IMR-90 (cell line): Measurements from ENCODE around the gene IL36RN. TPM values are rescaled to one million over a fixed set of nuclear protein-coding genes. Genes with fewer than 3 reads are reported as not detected.

Experiments used
- ATAC-seq: fragments of 200-7000 bp; cut with Tn5 transposase; 2 replicates; pipeline ENCODE4 v1.9.1; 2020; ENCODE audit warnings: low read depth, mild to moderate bottlenecking, moderate library complexity
- BruUV-seq: library from RNA; stranded (reverse); fragments of 400-500 nt; replicated peaks from 2 replicates; lab custom pipeline; 2021; lab: Mats Ljungman, UMichigan
- CTCF ChIA-PET: fragments of 300-600 bp; formaldehyde crosslinking; extraction: SDS; loops from one replicate; lab custom pipeline; 2021; ENCODE audit warnings: antibody characterized with exemption; lab: Yijun Ruan, JAX
- POLR2A ChIA-PET: fragments of 300-600 bp; sonication (Branson Sonifier 250); formaldehyde crosslinking; loops from one replicate; lab custom pipeline; 2022; ENCODE audit warnings: antibody characterized with exemption; ENCODE audit not compliant: unreplicated experiment; lab: Charles Lee
- DNase-seq: peaks from one replicate; pipeline ENCODE4 v3.0.0; 2013
- H2AFZ ChIP-seq: replicated peaks from 2 replicates; pipeline ENCODE3; 2013; ENCODE audit warnings: low read length, mild to moderate bottlenecking; ENCODE audit not compliant: poor library complexity
- H2AK5ac ChIP-seq: 2 replicates; pipeline ENCODE4 v1.6.1; 2013; ENCODE audit warnings: low read depth, low read length, inconsistent platforms
- H2AK9ac ChIP-seq: replicated peaks from 2 replicates; pipeline ENCODE3; 2013; ENCODE audit warnings: mild to moderate bottlenecking, low read depth, low read length, moderate library complexity; ENCODE audit not compliant: poor library complexity
- H2BK120ac ChIP-seq: 2 replicates; pipeline ENCODE4 v1.6.1; 2013; ENCODE audit warnings: low read depth, low read length, inconsistent platforms
- H2BK15ac ChIP-seq: 3 replicates; pipeline ENCODE4 v1.6.1; 2013; ENCODE audit warnings: low read depth, low read length, inconsistent platforms
- H2BK20ac ChIP-seq: 2 replicates; pipeline ENCODE4 v1.6.1; 2013; ENCODE audit warnings: low read depth, mild to moderate bottlenecking, inconsistent platforms, low read length, moderate library complexity
- H2BK5ac ChIP-seq: 2 replicates; pipeline ENCODE4 v1.6.1; 2013; ENCODE audit warnings: mild to moderate bottlenecking, low read depth, low read length, inconsistent platforms; ENCODE audit not compliant: poor library complexity, severe bottlenecking
- H3K14ac ChIP-seq: replicated peaks from 2 replicates; pipeline ENCODE4 v1.6.1; 2013; ENCODE audit warnings: low read depth, low read length, inconsistent platforms
- H3K18ac ChIP-seq: 2 replicates; pipeline ENCODE4 v1.6.1; 2013; ENCODE audit warnings: low read depth, low read length, control low read depth
- H3K23ac ChIP-seq: 2 replicates; pipeline ENCODE4 v1.6.1; 2013; ENCODE audit warnings: low read depth, low read length, inconsistent platforms
- H3K27ac ChIP-seq: 2 replicates; pipeline ENCODE4 v1.5.1; 2013; ENCODE audit warnings: mild to moderate bottlenecking, control low read depth, low read length; ENCODE audit not compliant: insufficient read depth
- H3K27me3 ChIP-seq: 2 replicates; pipeline ENCODE4 v1.6.1; 2013; ENCODE audit warnings: low read length; ENCODE audit not compliant: control insufficient read depth, insufficient read depth
- H3K36me3 ChIP-seq: 2 replicates; pipeline ENCODE4 v1.6.1; 2013; ENCODE audit warnings: low read length, mixed read lengths; ENCODE audit not compliant: control insufficient read depth, insufficient read depth
- H3K4ac ChIP-seq: 2 replicates; pipeline ENCODE4 v1.6.1; 2013; ENCODE audit warnings: low read depth, low read length, inconsistent platforms
- H3K4me1 ChIP-seq: 2 replicates; pipeline ENCODE4 v1.6.1; 2013; ENCODE audit warnings: low read length, mixed read lengths; ENCODE audit not compliant: control insufficient read depth, insufficient read depth
- H3K4me2 ChIP-seq: 2 replicates; pipeline ENCODE4 v1.6.1; 2013; ENCODE audit warnings: low read depth, mild to moderate bottlenecking, control low read depth, low read length, moderate library complexity
- H3K4me3 ChIP-seq: 2 replicates; pipeline ENCODE4 v1.5.1; 2013; ENCODE audit warnings: low read depth, mild to moderate bottlenecking, control low read depth, low read length, moderate library complexity; ENCODE audit not compliant: insufficient read depth
- H3K56ac ChIP-seq: 2 replicates; pipeline ENCODE4 v1.6.1; 2013; ENCODE audit warnings: low read length, inconsistent platforms; ENCODE audit not compliant: insufficient read depth; ENCODE audit errors: extremely low read depth
- H3K79me1 ChIP-seq, 2 experiments: 2 replicates each; pipeline ENCODE4 v1.6.1; 2013; ENCODE audit warnings: low read length in 2 of 2, inconsistent platforms in 1 of 2, low read depth in 1 of 2
- H3K9ac ChIP-seq: 2 replicates; pipeline ENCODE4 v1.6.1; 2013; ENCODE audit warnings: low read depth, low read length, control low read depth
- H3K9me1 ChIP-seq: 2 replicates; pipeline ENCODE4 v1.6.1; 2013; ENCODE audit warnings: low read length, inconsistent platforms; ENCODE audit not compliant: insufficient read depth
- H3K9me3 ChIP-seq: 2 replicates; pipeline ENCODE4 v1.6.1; 2013; ENCODE audit warnings: low read length; ENCODE audit not compliant: control insufficient read depth, insufficient read depth
- H4K20me1 ChIP-seq: 2 replicates; pipeline ENCODE4 v1.6.1; 2013; ENCODE audit warnings: low read length, inconsistent platforms; ENCODE audit not compliant: insufficient read depth
- H4K5ac ChIP-seq: 2 replicates; pipeline ENCODE4 v1.6.1; 2013; ENCODE audit warnings: mild to moderate bottlenecking, low read depth, low read length, control low read depth
- H4K8ac ChIP-seq, 2 experiments: 2 replicates each; pipeline ENCODE4 v1.6.1; 2013; ENCODE audit warnings: low read depth in 2 of 2, low read length in 2 of 2, control low read depth in 1 of 2, inconsistent platforms in 1 of 2
- H4K91ac ChIP-seq: 2 replicates; pipeline ENCODE4 v1.6.1; 2013; ENCODE audit warnings: low read depth, low read length, inconsistent platforms; ENCODE audit not compliant: insufficient read depth
- FOS ChIP-seq: fragments of 150-350 bp; IDR thresholded peaks from 2 replicates; pipeline ENCODE4 v1.6.1; 2016; ENCODE audit warnings: low read depth, low read length
- MAZ ChIP-seq: IDR thresholded peaks from 2 replicates; pipeline ENCODE4 v1.6.1; 2012; ENCODE audit warnings: low read depth, mild to moderate bottlenecking, low read length, improper control_type of control experiment, moderate library complexity, borderline replicate concordance
- NFE2L2 ChIP-seq: fragments of 150-350 bp; IDR thresholded peaks from 2 replicates; pipeline ENCODE4 v1.6.1; 2016; ENCODE audit warnings: low read depth, mild to moderate bottlenecking, low read length
- WGBS, 2 experiments: methylation state at CpG; one replicate each; pipeline versions ENCODE4 v1.1.5 to v1.1.7; 2013; ENCODE audit warnings: missing lambda C conversion rate in 2 of 2; ENCODE audit not compliant: insufficient read length in 1 of 2; ENCODE audit errors: extremely low coverage in 2 of 2; 5-methylcytosine and 5-hydroxymethylcytosine counted together
- dilution Hi-C: fragments of 300-500 bp; cut with HindIII; formaldehyde crosslinking; loops from one replicate; pipeline ENCODE4 v1.14.3; 2018; ENCODE audit warnings: low sequenced_read_pairs; ENCODE audit not compliant: unreplicated experiment
- in situ Hi-C: fragments of 300-500 bp; cut with MboI; formaldehyde crosslinking; loops from 3 replicates; pipeline ENCODE4 v1.14.3; 2019; ENCODE audit warnings: low sequenced_read_pairs, inconsistent platforms, mixed read lengths
- intact Hi-C: fragments of 100-400 bp; cut with micrococcal nuclease; formaldehyde crosslinking; loops from 2 replicates; pipeline ENCODE4 v1.10.0; 2022
- polyA plus RNA-seq, 3 experiments: library from polyadenylated mRNA; depleted of rRNA; stranded (reverse); fragments of >200 nt; gene quantifications; 2 replicates each; pipeline ENCODE4 v1.2.3, GENCODE V29; 2012; ENCODE audit warnings: low replicate concordance in 1 of 3
- total RNA-seq: library from RNA; depleted of rRNA; stranded (reverse); fragments of >200 nt; gene quantifications from 2 replicates; pipeline ENCODE4 v1.2.3, GENCODE V29; 2012

Gene IL36RN
- total and polyA plus RNA-seq, 2 of the 4 experiments (the other 2 are of a cell fraction) = not detected

DNA sequence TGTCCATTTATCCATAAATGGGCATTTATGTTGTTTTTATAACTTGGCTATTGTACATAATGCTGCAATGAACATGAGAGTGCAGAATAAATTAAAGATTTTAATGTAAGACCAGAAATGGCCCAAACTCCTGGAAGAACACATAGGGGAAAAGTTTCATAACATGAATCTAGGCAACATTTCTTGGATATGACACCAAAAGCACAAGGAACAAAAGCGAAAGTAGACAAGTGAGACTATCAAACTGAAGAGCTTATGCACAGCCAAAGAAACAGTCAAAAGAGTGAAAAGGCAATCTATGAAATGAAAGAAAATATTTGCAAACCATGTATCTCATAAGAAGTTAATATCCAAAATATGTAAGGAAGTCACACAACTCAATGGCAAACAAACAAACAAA is 47.9 kb upstream of the IL36RN start:
- CTCF ChIA-PET = no interaction called here
- in situ Hi-C loops = no loop called here
- DNase-seq = no peak

More for the DNA sequence above, 47.9 kb upstream of the IL36RN start:
- no TSS peak for BruUV-seq
- no peak overlapping the region for H3K4ac ChIP-seq
- no peaks in the 10 kb centered on the region for H4K20me1 ChIP-seq
- H3K79me1 ChIP-seq = no peaks in the 10 kb centered on the region
- H2BK120ac ChIP-seq = no peak overlapping the region
- no peak overlapping the region for H4K91ac ChIP-seq
- H3K4me2 ChIP-seq = no peak overlapping the region
- no peak overlapping the region for H2AK5ac ChIP-seq
- WGBS, 2 experiments = no CpG with 5 or more reads among the region's 1 CpG
- POLR2A ChIA-PET = no interaction called here
- H4K5ac ChIP-seq = no peak overlapping the region
- no peak overlapping the region for H3K27ac ChIP-seq
- H4K8ac ChIP-seq = no peak overlapping the region
- no peak overlapping the region for H2AK9ac ChIP-seq
- no peak overlapping the region for H3K56ac ChIP-seq
- no peak overlapping the region for H3K9ac ChIP-seq
- no peak overlapping the region for H3K23ac ChIP-seq
- no peaks in the 10 kb centered on the region for H3K9me3 ChIP-seq
- no peaks in the 10 kb centered on the region for H3K9me1 ChIP-seq
- no peak overlapping the region for H3K18ac ChIP-seq
- intact Hi-C loops = no loop called here
- ATAC-seq = no peak
- no peak overlapping the region for H2BK15ac ChIP-seq
- no peak overlapping the region for H2BK20ac ChIP-seq
- dilution Hi-C loops = no loop called here
- H3K36me3 ChIP-seq = no peaks in the 10 kb centered on the region
- no peak for TF ChIP-seq MAZ
- no peak for TF ChIP-seq NFE2L2
- TF ChIP-seq FOS = no peak
- H3K4me1 ChIP-seq = no peaks in the 10 kb centered on the region
- peaks cover 3% of the 10 kb centered on the region for H3K27me3 ChIP-seq
- no peak overlapping the region for H2AFZ ChIP-seq
- no peak overlapping the region for H2BK5ac ChIP-seq
- no peak overlapping the region for H3K4me3 ChIP-seq
- H3K14ac ChIP-seq = no peak overlapping the region
